HL-60 (cell line): ENCODE data around the gene GAL3ST1.

Experiments
- GABPA ChIP-seq: IDR thresholded peaks from 2 replicates; pipeline ENCODE4 v1.6.1; 2012; ENCODE audit warnings: low read depth
- POLR2AphosphoS5 ChIP-seq: IDR thresholded peaks from 2 replicates; pipeline ENCODE4 v1.6.1; 2012; ENCODE audit warnings: low read depth
- TF ChIP-seq, protein P1 (sequence below): IDR thresholded peaks from one replicate; pipeline ENCODE4 v1.5.1; 2011; ENCODE audit warnings: low read length, control low read depth, inconsistent platforms; ENCODE audit not compliant: insufficient read depth
- TF ChIP-seq, protein P2 (sequence below): IDR thresholded peaks from 2 replicates; pipeline ENCODE4 v1.6.1; 2012; ENCODE audit warnings: low read depth; ENCODE audit not compliant: insufficient replicate concordance

DNA sequence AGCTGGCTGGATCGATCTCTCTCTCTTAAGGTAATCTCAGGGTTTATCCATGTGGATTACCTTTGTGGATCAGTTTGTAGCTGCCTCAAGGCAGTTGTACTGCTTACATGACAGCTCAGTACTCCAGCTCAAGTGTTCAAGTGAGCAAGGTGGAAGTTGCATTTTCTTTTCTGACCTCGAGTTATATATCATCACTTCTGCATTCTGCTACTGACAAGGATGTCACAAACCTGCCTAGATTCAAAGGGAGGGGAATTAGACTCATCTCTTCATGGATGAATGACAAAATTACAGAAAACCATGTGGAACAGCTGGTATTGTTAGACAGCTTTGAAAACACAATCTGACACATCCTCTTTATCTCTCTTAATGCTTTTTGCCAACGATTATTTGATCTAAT, 26.5 kb upstream of the GAL3ST1 start:
- TF ChIP-seq, protein P1, sequence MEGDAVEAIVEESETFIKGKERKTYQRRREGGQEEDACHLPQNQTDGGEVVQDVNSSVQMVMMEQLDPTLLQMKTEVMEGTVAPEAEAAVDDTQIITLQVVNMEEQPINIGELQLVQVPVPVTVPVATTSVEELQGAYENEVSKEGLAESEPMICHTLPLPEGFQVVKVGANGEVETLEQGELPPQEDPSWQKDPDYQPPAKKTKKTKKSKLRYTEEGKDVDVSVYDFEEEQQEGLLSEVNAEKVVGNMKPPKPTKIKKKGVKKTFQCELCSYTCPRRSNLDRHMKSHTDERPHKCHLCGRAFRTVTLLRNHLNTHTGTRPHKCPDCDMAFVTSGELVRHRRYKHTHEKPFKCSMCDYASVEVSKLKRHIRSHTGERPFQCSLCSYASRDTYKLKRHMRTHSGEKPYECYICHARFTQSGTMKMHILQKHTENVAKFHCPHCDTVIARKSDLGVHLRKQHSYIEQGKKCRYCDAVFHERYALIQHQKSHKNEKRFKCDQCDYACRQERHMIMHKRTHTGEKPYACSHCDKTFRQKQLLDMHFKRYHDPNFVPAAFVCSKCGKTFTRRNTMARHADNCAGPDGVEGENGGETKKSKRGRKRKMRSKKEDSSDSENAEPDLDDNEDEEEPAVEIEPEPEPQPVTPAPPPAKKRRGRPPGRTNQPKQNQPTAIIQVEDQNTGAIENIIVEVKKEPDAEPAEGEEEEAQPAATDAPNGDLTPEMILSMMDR = no peak
- TF ChIP-seq, protein P2, sequence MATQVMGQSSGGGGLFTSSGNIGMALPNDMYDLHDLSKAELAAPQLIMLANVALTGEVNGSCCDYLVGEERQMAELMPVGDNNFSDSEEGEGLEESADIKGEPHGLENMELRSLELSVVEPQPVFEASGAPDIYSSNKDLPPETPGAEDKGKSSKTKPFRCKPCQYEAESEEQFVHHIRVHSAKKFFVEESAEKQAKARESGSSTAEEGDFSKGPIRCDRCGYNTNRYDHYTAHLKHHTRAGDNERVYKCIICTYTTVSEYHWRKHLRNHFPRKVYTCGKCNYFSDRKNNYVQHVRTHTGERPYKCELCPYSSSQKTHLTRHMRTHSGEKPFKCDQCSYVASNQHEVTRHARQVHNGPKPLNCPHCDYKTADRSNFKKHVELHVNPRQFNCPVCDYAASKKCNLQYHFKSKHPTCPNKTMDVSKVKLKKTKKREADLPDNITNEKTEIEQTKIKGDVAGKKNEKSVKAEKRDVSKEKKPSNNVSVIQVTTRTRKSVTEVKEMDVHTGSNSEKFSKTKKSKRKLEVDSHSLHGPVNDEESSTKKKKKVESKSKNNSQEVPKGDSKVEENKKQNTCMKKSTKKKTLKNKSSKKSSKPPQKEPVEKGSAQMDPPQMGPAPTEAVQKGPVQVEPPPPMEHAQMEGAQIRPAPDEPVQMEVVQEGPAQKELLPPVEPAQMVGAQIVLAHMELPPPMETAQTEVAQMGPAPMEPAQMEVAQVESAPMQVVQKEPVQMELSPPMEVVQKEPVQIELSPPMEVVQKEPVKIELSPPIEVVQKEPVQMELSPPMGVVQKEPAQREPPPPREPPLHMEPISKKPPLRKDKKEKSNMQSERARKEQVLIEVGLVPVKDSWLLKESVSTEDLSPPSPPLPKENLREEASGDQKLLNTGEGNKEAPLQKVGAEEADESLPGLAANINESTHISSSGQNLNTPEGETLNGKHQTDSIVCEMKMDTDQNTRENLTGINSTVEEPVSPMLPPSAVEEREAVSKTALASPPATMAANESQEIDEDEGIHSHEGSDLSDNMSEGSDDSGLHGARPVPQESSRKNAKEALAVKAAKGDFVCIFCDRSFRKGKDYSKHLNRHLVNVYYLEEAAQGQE = no peak
- TF ChIP-seq POLR2AphosphoS5 (no peak), GABPA (no peak)
